GM19438 (cell line): ENCODE results near the gene STX19.
"Not testable (repeated sequence)": the region's sequence is repeated elsewhere in the genome, so short reads cannot be mapped to it uniquely, and the experiment has no call there.

ENCODE experiments used
- ATAC-seq: cut with Tn5 transposase; IDR thresholded peaks from one replicate; pipeline ENCODE4 v1.9.1; 2021; ENCODE audit warnings: low read depth; ENCODE audit not compliant: unreplicated experiment

The STX19 gene

GRCh38 chr3:93981649-93982048, 46.7 kb downstream of the STX19 start:
- ATAC-seq = no peak

- peak; percentile 100 for ATAC-seq
These were observed 48.3 kb downstream of the STX19 start, which contains the start of gene ARL13B for GRCh38 chr3:93979850-93980676. TSS of gene ARL13B (plus strand) at chr3:93980155. CDS start at chr3:93980424, 269 bp downstream.

GRCh38 chr3:93973131-93974126, 55.0 kb downstream of the STX19 start, which contains the start of gene PROS1:
TSS of gene PROS1 (minus strand) at chr3:93973896. CDS start at chr3:93973749, 147 bp downstream.
- peak; percentile 87 for ATAC-seq

GRCh38 chr3:93969997-93970396, 58.4 kb downstream of the STX19 start:
- ATAC-seq = no peak

GRCh38 chr3:93969443-93969842, 59.0 kb downstream of the STX19 start:
- ATAC-seq = no peak

GRCh38 chr3:93965106-93965505, 63.3 kb downstream of the STX19 start:
- ATAC-seq = not testable (repeated sequence)
